NCI-H1092 (cell line): ENCODE results near the gene CDX1.
"Not testable (repeated sequence)": the region's sequence is repeated elsewhere in the genome, so short reads cannot be mapped to it uniquely, and the experiment has no call there.

Experiments
- DNase-seq: peaks from one replicate; lab custom pipeline; 2025; lab: John Stamatoyannopoulos, UW

The CDX1 gene

DNA sequence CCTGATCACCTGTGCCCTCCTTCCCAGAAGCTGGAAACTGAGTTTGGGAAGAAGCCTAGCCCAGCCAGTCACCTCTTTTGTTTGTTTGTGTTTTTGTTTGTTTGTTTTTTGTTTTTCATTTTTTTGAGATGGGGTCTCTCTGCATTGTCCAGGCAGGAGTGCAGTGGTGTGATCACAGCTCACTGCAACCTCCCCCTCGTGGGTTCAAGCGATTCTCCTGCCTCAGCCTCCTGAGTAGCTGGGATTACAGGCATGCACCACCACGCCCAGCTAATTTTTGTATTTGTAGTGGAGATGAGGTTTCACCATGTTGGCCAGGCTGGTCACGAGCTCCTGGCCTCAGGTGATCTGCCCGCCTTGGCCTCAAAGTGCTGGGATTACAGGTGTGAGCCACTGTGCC lies 67.1 kb downstream of the CDX1 start:
- not testable (repeated sequence) for DNase-seq
